ENCODE results near the gene MYL5.
A peak's percentile ranks its signal among the peaks of the same experiment; 100 is the strongest.

The MYL5 gene

DNA sequence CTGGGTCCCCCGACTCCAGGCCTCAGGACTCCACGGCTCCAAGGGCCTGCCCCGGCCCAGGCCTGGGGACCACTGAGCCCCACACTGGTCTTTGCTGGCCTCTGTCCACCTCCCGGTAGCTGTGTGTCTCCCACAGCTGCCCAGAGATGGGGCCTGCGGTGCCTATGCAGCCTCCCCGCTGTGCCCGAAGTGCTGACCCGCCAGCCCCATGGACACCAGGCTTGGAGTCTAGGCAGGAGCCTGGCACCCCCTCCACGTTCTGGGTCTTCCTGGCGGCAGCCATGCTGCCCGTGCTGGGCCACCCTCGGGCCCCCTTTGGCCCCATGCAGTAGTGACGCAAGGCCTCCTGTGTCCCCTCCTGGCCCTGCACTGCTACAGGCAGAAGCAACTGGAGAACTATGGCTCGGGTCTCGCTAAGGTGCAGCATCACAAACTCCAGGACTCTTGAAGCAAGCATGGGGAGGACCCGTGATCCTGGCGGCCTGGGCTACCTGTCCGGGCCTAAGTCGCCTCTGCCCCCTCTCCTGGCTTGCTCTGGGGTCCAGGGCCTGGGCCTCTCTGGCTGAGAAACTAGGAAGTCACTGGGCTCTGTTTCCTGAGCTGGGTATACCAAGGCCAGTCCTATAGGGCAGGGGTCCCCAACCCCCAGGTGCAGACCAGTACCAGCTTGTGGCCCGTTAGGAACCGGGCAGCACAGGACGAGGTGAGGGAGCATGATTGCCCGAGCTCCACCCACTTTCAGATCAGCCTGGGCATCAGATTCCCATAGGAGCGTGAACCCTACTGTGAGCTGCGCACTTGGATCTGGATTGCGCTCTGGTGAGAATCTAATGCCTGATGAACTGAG is 917 bp downstream of the MYL5 start:
- DNase-seq = no peak

GRCh38 chr4:675980-676870 is 1.9 kb downstream of the MYL5 start:
- DNase-seq = no peak

GRCh38 chr4:676871-677235 is 2.5 kb downstream of the MYL5 start:
- DNase-seq = no peak

DNA sequence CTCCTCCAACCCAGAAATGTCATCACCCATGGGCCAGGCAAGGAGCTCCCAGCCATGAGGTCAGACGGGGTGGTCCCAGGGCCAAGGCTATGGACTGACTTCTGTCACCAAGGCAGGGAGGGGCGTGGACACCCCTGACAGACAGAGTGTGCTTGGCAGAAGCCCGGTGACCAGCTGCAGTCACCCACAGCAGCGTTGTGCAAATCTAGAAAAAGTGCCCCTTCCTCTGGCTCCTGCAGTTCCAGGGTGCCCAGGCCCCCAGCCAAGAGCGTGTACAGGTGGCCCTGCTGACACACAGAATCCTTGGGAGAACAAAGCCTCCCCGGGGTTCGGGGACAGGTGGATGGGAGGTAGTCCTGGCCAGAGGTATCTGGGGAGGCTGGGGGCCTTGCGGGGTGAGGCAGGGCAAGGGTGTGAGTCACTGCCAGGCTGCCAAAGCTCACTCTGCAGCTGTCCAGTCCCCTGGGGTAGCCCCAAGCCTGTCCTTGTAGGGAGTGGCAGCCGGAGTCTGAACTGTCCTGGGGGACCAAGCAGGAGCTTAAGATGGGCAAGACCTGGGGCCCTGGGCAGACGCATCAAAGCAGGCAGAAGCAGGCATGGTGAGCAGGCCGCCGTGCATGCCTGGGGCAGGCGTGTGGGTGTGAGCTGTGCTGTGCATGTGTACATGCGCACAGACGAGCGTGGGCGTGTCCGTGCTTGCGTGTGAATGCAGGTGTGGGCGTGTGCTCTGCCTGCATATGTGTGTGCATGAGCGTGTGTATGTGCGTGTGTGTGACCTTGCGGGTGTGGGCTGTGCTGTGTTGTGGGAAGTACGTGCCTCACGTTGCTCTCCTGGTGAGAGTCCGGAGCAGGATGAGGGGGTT is 3.3 kb downstream of the MYL5 start:
- peak in 1 of 3 donors; percentile 7 for DNase-seq

DNA sequence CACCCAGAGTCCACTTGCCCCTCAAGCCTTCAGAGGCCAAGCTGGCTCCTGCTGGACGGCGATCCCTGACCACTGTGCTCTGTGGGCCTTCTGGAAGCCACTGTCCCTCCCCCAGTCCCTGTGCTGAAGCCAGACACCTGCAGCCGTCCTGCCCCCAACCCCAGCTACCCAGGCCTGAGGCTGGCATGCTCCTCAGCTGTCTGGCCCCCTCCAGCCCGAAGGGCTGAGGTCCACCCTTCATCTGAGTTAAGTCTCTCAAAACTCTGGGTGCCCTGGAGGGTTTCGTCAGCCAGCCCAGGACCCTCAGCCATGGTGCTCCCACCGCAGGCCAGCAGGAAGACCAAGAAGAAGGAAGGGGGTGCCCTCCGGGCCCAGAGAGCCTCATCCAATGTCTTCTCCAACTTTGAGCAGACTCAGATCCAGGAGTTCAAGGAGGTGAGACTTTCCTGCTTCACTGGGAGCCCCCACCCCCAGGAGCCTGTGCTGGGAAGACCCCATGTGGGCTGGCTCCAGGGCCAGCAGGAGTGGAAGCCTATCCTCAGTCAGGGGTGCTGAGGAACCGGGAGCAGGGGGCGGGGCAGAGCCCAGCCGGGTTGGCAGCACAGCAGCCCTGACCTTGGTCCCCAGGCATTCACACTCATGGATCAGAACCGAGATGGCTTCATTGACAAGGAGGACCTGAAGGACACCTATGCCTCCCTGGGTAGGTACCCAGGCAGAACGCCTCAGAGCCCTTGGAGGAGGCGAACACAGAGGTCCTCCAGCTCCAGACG is 4.2 kb downstream of the MYL5 start:
- DNase-seq = no peak

DNA sequence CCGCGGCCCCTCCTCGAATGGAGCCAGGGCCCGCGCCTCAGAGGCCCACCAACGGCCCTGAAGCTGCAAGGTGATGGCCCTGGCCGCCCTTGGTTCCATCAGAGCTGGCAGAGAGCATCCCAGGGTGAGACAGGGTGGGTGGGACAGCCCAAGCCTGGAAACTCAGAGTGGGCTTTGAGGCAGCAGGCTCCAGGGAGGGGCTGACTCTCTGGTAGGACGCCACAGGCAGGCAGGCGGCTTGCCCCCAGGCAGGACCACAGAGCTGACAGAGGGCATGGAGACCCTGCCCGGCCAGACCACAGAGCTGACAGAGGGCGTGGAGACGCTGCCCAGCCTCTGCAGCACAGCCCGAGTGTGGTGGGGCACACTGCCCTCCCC is 4.8 kb downstream of the MYL5 start:
- DNase-seq = no peak

- DNase-seq = no peak
These were observed 5.3 kb downstream of the MYL5 start for GRCh38 chr4:679629-680028.

GRCh38 chr4:680091-680490 is 5.7 kb downstream of the MYL5 start:
- DNase-seq = no peak

DNA sequence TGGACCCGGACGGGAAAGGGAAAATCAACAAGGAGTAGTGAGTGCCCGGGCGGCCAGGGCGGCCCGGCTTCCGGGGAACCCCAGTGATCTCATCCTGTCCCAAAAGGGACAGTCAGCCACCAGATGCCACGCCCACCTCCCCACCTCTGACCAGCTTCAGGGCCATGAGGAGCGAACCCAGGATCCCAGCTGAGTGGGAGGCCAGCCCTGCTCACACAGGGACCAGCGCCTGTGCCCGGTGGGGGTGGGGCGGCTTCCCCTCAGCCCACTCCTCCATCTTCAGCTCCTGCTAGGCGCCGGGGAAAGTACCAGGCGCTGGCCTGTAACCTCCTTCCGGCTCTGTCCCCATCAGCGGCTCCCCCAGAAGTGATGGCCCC is 6.2 kb downstream of the MYL5 start:
- peak; percentile 79 to 94 (median 82) for DNase-seq

GRCh38 chr4:680928-681645 is 6.7 kb downstream of the MYL5 start:
- peak; percentile 42 to 77 (median 49) for DNase-seq

GRCh38 chr4:681736-682451 is 7.6 kb downstream of the MYL5 start:
- peak in 1 of 3 donors; percentile 19 for DNase-seq

GRCh38 chr4:682490-683172 is 8.3 kb downstream of the MYL5 start:
- DNase-seq = no peak

GRCh38 chr4:683247-683897 is 9.0 kb downstream of the MYL5 start:
- DNase-seq = no peak

GRCh38 chr4:683982-684622 is 9.8 kb downstream of the MYL5 start:
- peak; percentile 67 to 82 (median 69) for DNase-seq

DNA sequence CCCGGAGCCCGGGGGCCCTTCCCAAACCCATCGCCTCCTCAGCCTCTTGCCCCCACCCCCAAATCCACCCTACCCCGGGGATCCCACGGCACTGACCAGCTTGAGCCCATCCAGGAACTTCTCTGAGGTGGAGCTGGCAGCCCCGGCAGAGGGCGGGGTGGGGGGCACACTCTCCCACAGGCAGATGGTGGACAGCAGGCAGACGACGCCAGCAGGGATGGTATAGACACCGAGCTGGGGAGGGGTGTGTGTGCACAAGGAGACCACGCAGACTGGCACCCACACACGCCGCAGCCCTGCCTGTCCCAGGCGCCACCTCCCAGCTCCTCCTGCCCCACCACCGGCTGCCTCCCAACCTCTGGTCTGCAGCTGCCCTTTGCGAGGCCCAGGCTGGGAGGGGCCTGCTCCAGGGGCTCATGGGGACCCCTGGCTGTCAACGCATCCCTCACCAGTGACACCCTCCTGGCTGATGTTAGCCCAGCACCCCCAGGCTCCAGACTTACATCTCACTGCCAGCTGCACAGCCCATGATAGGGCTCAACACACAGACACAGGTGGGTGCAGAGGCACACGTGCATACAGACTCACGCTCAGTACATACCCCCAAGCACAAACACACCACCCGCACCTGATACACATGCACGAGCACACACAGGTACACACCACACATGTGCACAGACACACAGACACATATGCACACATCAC is 10.4 kb downstream of the MYL5 start:
- no peak for DNase-seq

GRCh38 chr4:685679-686412 is 11.5 kb downstream of the MYL5 start:
- no peak for DNase-seq

DNA sequence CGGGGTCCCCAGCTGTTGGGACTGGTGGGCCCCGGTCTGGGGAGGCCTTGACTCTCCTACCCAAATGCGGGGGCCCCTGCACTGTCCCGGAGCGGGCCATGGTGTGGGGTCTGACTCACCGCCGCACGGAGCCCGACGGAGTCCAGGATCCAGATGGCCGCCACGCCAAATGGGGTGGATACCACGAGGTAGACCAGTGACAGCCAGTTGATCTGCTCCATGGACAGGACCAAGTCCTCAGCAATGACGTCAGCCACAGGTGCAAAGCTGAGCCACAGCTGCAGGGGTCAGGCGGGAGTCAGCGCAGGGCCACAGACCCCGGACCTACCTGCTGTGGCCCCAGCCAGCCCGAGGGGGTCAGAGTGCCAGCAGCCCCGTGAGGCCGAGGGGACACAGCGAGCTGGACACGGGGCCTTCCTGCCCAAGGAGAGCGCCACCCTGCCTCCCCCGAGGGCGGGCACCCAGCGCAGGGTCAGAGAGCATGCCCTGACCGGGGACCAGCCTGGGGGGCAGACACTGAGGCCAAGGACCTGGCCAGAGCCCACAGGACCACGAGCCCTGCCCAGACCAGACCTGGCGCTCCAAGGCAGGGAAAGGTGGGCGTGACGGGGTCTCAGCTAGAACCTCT is 12.2 kb downstream of the MYL5 start:
- no peak for DNase-seq

Data from suppressor macrophage treated with lipopolysaccharide for 1 hour (primary cell).